HG02759 (cell line): ENCODE measurements around the gene KRT2.

ENCODE experiments used
- ATAC-seq: cut with Tn5 transposase; IDR thresholded peaks from one replicate; pipeline ENCODE4 v1.9.1; 2021; ENCODE audit warnings: mild to moderate bottlenecking, moderate library complexity; ENCODE audit not compliant: unreplicated experiment

Gene KRT2

GRCh38 chr12:52617403-52617785 is 34.6 kb downstream of the KRT2 start:
- no peak for ATAC-seq

DNA sequence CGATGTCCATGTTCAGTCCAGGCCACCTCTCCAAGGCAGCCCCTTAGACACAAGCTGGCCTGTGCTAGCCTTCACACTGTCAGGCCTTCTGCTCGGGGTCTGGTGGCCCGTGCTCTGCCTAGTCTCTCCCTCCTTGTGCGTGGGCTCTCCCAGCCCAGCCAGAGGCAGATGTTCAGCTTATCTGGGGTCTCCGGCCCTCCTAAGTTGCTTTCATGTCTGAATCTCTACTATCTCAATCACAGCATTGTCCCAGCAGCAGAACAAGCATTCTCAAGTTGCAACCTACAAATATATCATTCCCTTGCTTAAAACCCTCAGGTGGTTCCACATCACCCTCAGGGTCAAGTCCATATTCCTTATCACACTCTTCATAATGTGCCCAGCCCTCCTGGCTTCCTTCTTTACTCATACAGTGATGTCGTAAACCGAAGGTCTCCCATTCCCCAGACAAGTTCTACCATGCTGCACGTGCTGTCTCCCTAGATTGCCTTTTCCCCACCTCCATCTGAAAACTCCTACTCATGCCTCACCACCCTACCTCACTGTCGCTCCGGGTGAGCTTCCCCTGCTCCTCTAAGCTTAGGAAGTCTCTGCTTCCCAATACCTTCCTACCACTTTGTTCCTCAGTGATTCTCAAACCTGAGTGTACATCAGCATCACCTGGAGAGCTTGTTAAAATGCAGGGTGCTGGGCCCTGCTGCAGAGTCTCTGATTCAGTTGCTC is 35.2 kb downstream of the KRT2 start:
- ATAC-seq, result no peak

GRCh38 chr12:52615912-52616311 is 36.1 kb downstream of the KRT2 start:
- no peak for ATAC-seq

DNA sequence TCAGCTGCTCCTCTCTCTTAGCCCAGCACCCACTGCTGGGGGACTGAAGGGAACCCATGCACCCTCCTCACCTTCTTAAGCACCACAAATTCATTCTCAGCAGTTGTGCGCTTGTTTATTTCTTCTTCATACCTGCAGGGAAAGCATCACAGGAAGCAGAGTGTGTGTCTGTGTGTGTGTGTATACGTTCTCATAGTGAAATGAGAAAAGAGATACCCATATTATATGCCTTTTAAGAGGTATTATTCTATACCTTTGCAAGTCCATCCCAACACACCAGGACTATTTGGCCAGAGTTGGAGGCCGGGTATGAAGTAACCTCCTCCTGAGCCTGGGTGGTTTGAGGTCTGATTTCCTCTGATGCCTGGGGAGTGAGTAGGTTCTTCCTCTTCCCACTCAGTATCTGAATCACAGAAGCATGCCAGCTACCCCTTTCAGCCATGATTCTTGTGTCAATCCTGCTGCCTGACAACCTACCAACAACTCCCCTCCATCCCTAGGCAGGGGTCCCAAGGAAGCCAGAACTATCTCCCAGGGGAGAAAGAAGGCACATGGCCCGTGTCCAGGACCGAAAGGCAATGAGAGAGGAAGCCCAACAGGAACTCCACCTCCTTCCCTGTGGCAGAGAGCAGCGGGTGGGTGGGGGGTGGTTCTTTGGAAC is 36.7 kb downstream of the KRT2 start:
- no peak for ATAC-seq

- ATAC-seq, result no peak
Measured at GRCh38 chr12:52614381-52615207, 37.4 kb downstream of the KRT2 start.

- no peak for ATAC-seq
Measured at GRCh38 chr12:52613384-52614030, 38.5 kb downstream of the KRT2 start.

- ATAC-seq, result no peak
Measured at GRCh38 chr12:52612431-52613383, 39.3 kb downstream of the KRT2 start.

- ATAC-seq, result no peak
Measured at GRCh38 chr12:52611080-52611468, 40.9 kb downstream of the KRT2 start.

GRCh38 chr12:52608826-52609630 is 43.0 kb downstream of the KRT2 start:
- ATAC-seq, result no peak

GRCh38 chr12:52608161-52608560 is 43.9 kb downstream of the KRT2 start:
- no peak for ATAC-seq

- ATAC-seq, result no peak
Measured at GRCh38 chr12:52607314-52607713, 44.7 kb downstream of the KRT2 start.

DNA sequence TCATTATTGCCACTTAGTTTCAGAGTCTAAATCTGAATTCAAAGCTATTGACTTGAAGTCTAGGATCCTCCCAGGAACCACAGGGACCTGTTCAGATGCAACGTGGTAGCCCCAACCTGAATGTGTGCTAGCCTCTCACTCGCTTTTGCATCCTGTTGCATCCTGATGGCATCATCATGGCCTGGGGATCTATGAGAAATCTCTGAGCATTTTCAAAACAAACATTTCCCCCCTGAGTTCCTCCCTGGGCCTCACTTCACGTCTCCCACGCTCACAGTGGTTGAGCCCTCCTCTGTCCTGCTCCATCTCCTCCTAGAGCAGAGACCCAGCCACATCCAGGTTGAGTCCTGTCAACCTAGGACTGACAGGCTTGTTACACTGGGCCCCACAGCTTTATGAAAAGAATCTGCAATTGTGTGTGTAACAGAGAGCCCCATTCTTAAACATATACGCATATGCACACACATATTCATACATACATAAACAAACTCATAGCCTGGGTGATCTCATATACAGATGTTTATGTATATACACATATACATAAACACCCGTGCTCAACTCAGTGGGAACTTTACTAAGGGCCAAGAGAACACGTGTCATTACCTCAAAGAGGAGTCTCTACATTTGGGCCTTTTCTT is 45.3 kb downstream of the KRT2 start:
- no peak for ATAC-seq

GRCh38 chr12:52606096-52606495 is 45.9 kb downstream of the KRT2 start:
- ATAC-seq, result no peak

- no peak for ATAC-seq
Measured at GRCh38 chr12:52605542-52605941, 46.5 kb downstream of the KRT2 start.

DNA sequence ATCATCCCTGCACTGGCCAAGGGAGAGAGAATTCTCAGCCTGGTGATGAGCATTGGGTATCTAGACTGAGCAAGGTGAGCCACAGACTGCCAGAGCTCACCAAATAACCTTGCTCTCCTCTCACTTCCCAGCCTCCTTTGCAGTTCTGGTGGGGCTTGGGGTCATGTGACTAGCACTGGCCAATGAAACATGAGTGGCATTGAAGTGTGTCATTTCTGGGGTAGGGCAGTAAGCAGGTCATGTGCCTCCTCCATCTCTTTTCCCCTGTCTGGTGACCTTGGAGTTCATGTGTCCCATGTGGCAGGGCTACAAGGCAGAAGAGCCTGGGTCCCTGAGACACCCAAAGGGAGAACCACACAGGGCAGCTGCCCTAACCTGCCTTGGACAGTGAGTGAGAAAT is 47.2 kb downstream of the KRT2 start:
- no peak for ATAC-seq

- ATAC-seq, result no peak
Measured at GRCh38 chr12:52603314-52603713, 48.7 kb downstream of the KRT2 start.

DNA sequence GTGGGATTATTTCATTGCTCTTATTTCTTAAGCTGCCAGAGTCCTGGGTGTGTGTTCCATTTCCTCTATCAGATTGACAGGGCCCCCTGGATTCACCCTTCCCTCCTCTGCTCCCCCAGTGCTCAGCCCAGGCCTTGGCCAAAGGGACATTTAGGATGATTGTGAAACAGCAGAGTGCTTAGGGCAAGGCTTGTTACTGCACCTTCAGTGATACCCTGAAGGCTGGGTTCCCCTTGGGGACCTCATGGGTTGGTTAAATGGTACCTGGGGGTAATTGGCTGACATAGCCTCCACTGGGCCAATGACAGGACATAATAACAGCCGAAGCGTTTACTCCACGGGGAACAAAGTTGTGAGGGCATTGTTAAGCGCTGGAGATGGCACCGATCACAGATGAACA is 49.5 kb downstream of the KRT2 start:
- ATAC-seq, result no peak

- no peak for ATAC-seq
Measured at GRCh38 chr12:52601671-52602070, 50.3 kb downstream of the KRT2 start.

DNA sequence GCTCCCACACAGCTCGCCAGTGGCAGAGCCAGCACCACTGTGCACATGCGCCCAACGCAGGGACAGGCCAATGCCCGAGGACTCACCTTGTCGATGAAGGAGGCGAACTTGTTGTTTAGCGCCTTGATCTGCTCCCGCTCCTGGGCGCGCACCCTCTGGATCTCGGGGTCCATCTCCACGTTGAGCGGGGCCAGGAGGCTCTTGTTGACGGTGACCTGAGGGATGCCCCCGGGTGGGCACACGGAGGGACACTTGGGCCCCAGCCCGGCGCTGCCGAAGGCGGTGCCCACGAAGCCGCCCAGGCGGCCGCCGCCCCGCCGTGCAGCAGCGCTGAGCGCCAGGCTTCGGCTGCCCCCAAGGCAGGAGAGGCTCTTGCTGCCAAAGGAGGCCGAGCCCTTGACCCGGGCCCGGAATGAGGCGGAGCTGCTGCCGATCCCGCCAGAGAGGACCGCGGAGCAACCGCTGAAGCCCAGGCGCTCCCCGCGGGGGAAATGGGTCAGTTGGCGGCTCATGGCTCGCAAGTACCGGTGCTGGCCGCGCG is 51.0 kb downstream of the KRT2 start, which contains the start of gene KRT72:
TSS of gene KRT72 (minus strand) at position 523 of the 541 bp plus-strand sequence. CDS start at position 512, 11 bp downstream.
- no peak for ATAC-seq
